OCI-LY3 (cell line): ENCODE measurements around the gene ZP1.

Source experiments
- H2AFZ ChIP-seq: fragments of 200-600, 300-600 bp; shearing (Covaris generic); 2 replicates; pipeline ENCODE4 v1.6.0; 2014; ENCODE audit warnings: antibody characterized with exemption, low read depth, low read length
- H3K27ac ChIP-seq: fragments of 200-600, 300-600 bp; sonication (generic); 2 replicates; pipeline ENCODE4 v1.5.1; 2014; ENCODE audit warnings: mild to moderate bottlenecking, low read length, moderate library complexity, mixed read lengths
- H3K27me3 ChIP-seq: fragments of 200-600, 300-600 bp; sonication (generic); 2 replicates; pipeline ENCODE4 v1.6.1; 2014; ENCODE audit warnings: low read depth, low read length, mixed read lengths
- H3K36me3 ChIP-seq: fragments of 200-600, 300-600 bp; sonication (generic); replicated peaks from 2 replicates; pipeline ENCODE3; 2014; ENCODE audit warnings: low read depth, low read length, mixed read lengths
- H3K4me1 ChIP-seq: fragments of 300-600, 200-600 bp; sonication (generic); 2 replicates; pipeline ENCODE4 v1.6.1; 2014; ENCODE audit warnings: low read length, mixed read lengths
- H3K4me2 ChIP-seq: fragments of 200-600, 300-600 bp; sonication (generic); 2 replicates; pipeline ENCODE4 v1.6.1; 2014; ENCODE audit warnings: low read length, mixed read lengths
- H3K4me3 ChIP-seq: fragments of 300-600, 200-600 bp; sonication (generic); 2 replicates; pipeline ENCODE4 v1.5.1; 2014; ENCODE audit warnings: antibody characterized with exemption, mild to moderate bottlenecking, low read length, moderate library complexity
- H3K79me2 ChIP-seq: fragments of 300-600, 200-600 bp; shearing (Covaris generic); 2 replicates; pipeline ENCODE4 v1.6.1; 2014; ENCODE audit warnings: mild to moderate bottlenecking, low read length, mixed read lengths
- H3K9ac ChIP-seq: fragments of 300-600, 200-600 bp; shearing (Covaris generic); 2 replicates; pipeline ENCODE4 v1.6.0; 2014; ENCODE audit warnings: mild to moderate bottlenecking, low read length, moderate library complexity
- H3K9me3 ChIP-seq: fragments of 200-600, 300-600 bp; shearing (Covaris generic); 2 replicates; pipeline ENCODE4 v1.6.1; 2014; ENCODE audit warnings: low read length, mixed read lengths; ENCODE audit not compliant: insufficient read depth
- H4K20me1 ChIP-seq: fragments of 200-600, 300-600 bp; sonication (generic); 2 replicates; pipeline ENCODE4 v1.6.1; 2016; ENCODE audit warnings: low read length, mixed read lengths; ENCODE audit not compliant: insufficient read depth
- EZH2phosphoT487 ChIP-seq: fragments of 200-600 bp; shearing (Covaris generic); IDR thresholded peaks from 2 replicates; pipeline ENCODE4 v1.6.1; 2018; ENCODE audit warnings: antibody characterized with exemption, mixed run types, low read depth
- TF ChIP-seq, protein P1 (sequence below): fragments of 200-600, 300-600 bp; sonication (generic); IDR thresholded peaks from 2 replicates; pipeline ENCODE4 v1.5.1; 2014; ENCODE audit warnings: antibody characterized with exemption, low read length, low read depth

Gene ZP1

GRCh38 chr11:60842668-60843600 lies 24.4 kb upstream of the ZP1 start:
- H4K20me1 ChIP-seq: peaks cover 15% of the 10 kb centered on the region
- peaks cover 69% of the 10 kb centered on the region for H3K79me2 ChIP-seq
- peak overlapping the region; percentile 43 for H3K27ac ChIP-seq
- H3K4me2 ChIP-seq: peak overlapping the region; percentile 92
- peaks cover 45% of the 10 kb centered on the region for H3K4me1 ChIP-seq
- H3K4me3 ChIP-seq: peak overlapping the region; percentile 84
- H3K9me3 ChIP-seq: no peaks in the 10 kb centered on the region
- H3K36me3 ChIP-seq: peaks cover 35% of the 10 kb centered on the region
- H3K27me3 ChIP-seq: no peaks in the 10 kb centered on the region
- TF ChIP-seq EZH2phosphoT487: no peak
- TF ChIP-seq, protein P1, sequence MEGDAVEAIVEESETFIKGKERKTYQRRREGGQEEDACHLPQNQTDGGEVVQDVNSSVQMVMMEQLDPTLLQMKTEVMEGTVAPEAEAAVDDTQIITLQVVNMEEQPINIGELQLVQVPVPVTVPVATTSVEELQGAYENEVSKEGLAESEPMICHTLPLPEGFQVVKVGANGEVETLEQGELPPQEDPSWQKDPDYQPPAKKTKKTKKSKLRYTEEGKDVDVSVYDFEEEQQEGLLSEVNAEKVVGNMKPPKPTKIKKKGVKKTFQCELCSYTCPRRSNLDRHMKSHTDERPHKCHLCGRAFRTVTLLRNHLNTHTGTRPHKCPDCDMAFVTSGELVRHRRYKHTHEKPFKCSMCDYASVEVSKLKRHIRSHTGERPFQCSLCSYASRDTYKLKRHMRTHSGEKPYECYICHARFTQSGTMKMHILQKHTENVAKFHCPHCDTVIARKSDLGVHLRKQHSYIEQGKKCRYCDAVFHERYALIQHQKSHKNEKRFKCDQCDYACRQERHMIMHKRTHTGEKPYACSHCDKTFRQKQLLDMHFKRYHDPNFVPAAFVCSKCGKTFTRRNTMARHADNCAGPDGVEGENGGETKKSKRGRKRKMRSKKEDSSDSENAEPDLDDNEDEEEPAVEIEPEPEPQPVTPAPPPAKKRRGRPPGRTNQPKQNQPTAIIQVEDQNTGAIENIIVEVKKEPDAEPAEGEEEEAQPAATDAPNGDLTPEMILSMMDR: no peak
- H3K9ac ChIP-seq: peak overlapping the region; percentile 85
- H2AFZ ChIP-seq: no peak overlapping the region

DNA sequence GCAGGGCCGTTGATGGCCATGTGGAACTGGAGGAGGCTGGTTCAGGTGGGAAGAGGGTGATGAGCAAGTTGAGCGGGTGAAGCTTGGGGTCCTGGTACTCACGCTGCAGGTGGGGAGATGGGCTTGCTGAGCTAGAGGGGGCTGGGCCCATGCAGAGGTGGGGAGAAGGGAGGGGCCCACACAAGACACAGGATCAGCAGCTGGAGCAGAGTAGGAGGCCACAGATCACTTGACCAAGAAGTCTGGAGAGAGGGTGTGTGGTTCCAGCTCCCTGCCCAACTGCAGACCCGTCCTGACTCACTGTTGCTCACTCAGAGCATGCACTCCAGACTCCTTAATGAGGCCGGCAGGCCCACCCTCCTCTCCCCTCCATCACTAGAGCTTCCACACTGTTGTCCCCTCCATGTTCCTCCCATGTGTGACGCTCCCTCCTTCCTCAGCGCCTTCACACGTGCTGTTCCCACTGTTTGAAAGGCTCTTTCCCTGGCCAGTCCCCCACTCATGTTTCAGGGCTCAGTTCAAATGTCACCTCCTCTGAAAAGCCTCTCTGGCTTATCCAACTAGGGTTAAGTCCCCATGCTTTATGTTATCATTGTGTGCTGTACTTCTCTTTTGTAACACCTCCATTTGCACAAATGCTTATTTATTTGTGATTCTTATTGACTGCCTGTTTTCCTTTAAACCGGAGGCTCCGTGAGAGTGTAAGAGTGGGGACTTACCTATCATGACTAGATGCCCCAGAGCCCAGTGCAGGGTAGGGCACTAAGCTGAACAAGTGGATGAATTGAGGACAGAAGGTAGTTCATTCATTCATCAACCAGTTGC lies 23.1 kb upstream of the ZP1 start:
- Histone ChIP-seq H3K9me3 (no peaks in the 10 kb centered on the region), H3K27ac (no peak overlapping the region), H3K36me3 (peaks cover 49% of the 10 kb centered on the region), H3K79me2 (peaks cover 77% of the 10 kb centered on the region), H3K4me1 (peaks cover 32% of the 10 kb centered on the region), H3K27me3 (no peaks in the 10 kb centered on the region), H4K20me1 (peaks cover 15% of the 10 kb centered on the region), H3K4me2 (peak overlapping the region; percentile 92), H3K9ac (peak overlapping the region; percentile 85), H2AFZ (no peak overlapping the region), H3K4me3 (peak overlapping the region; percentile 84)
- TF ChIP-seq, protein P1: no peak
- TF ChIP-seq EZH2phosphoT487: no peak

- Histone ChIP-seq H2AFZ (no peak overlapping the region), H3K27ac (no peak overlapping the region), H3K4me1 (peaks cover 27% of the 10 kb centered on the region), H3K4me3 (peak overlapping the region; percentile 84), H3K79me2 (peaks cover 77% of the 10 kb centered on the region), H3K9me3 (no peaks in the 10 kb centered on the region), H3K9ac (no peak overlapping the region), H3K36me3 (peaks cover 54% of the 10 kb centered on the region), H4K20me1 (peaks cover 15% of the 10 kb centered on the region), H3K27me3 (no peaks in the 10 kb centered on the region), H3K4me2 (peak overlapping the region; percentile 92)
- TF ChIP-seq, protein P1: no peak
- no peak for TF ChIP-seq EZH2phosphoT487
Measured at GRCh38 chr11:60844870-60845221, 22.5 kb upstream of the ZP1 start.

GRCh38 chr11:60845338-60845737 lies 22.0 kb upstream of the ZP1 start:
- Histone ChIP-seq H3K9ac (no peak overlapping the region), H4K20me1 (peaks cover 15% of the 10 kb centered on the region), H3K27ac (no peak overlapping the region), H3K4me3 (no peak overlapping the region), H3K4me1 (peaks cover 27% of the 10 kb centered on the region), H3K36me3 (peaks cover 59% of the 10 kb centered on the region), H2AFZ (no peak overlapping the region), H3K27me3 (no peaks in the 10 kb centered on the region), H3K9me3 (no peaks in the 10 kb centered on the region), H3K79me2 (peaks cover 77% of the 10 kb centered on the region), H3K4me2 (0 out of 2 replicates have a peak overlapping the region, but pooled peaks have one; percentile 92)
- TF ChIP-seq EZH2phosphoT487: no peak
- TF ChIP-seq, protein P1: no peak
